Endodermal cell (in vitro differentiated cells): Measurements from ENCODE around the gene DOCK10. TPM values are rescaled to one million over a fixed set of nuclear protein-coding genes. Genes with fewer than 3 reads are reported as not detected.

Experiments used
- DNase-seq: peaks from one replicate; pipeline ENCODE4 v3.0.0-alpha.2; 2017
- H3K27ac ChIP-seq: 2 replicates; pipeline ENCODE4 v1.5.1; 2013; ENCODE audit warnings: mild to moderate bottlenecking, low read depth, low read length, moderate library complexity
- H3K27me3 ChIP-seq: 2 replicates; pipeline ENCODE4 v1.6.1; 2013; ENCODE audit warnings: mild to moderate bottlenecking, low read length, moderate library complexity; ENCODE audit not compliant: insufficient read depth, control insufficient read depth, poor library complexity, severe bottlenecking
- H3K36me3 ChIP-seq: 2 replicates; pipeline ENCODE4 v1.7.0; 2013; ENCODE audit warnings: mild to moderate bottlenecking, low read length, moderate library complexity; ENCODE audit not compliant: control insufficient read depth, insufficient read depth
- H3K4me1 ChIP-seq: one replicate; pipeline ENCODE4 v1.7.0; 2013; ENCODE audit warnings: low read length; ENCODE audit not compliant: control insufficient read depth, insufficient read depth
- H3K4me3 ChIP-seq: 2 replicates; pipeline ENCODE4 v1.5.1; 2013; ENCODE audit warnings: mild to moderate bottlenecking, low read length, moderate library complexity
- H3K9ac ChIP-seq: 2 replicates; pipeline ENCODE4 v1.6.1; 2013; ENCODE audit warnings: mild to moderate bottlenecking, low read length, moderate library complexity; ENCODE audit not compliant: poor library complexity, severe bottlenecking; ENCODE audit errors: extremely low read depth
- H3K9me3 ChIP-seq: 2 replicates; pipeline ENCODE4 v1.6.1; 2013; ENCODE audit warnings: mild to moderate bottlenecking, low read length, moderate library complexity; ENCODE audit not compliant: control insufficient read depth
- H3K27ac Mint-ChIP-seq: 2 replicates; pipeline ENCODE4 v1.8.0; 2020; ENCODE audit warnings: mixed read lengths
- H3K27me3 Mint-ChIP-seq: 2 replicates; pipeline ENCODE4 v1.8.0; 2021; ENCODE audit warnings: mild to moderate bottlenecking, mixed read lengths; ENCODE audit not compliant: insufficient read depth
- H3K36me3 Mint-ChIP-seq: 2 replicates; pipeline ENCODE4 v1.8.0; 2020; ENCODE audit warnings: low read depth, mixed read lengths
- H3K4me1 Mint-ChIP-seq: 2 replicates; pipeline ENCODE4 v1.8.0; 2020; ENCODE audit warnings: mixed read lengths
- H3K4me3 Mint-ChIP-seq: 2 replicates; pipeline ENCODE4 v1.8.0; 2020; ENCODE audit warnings: mild to moderate bottlenecking, moderate library complexity, mixed read lengths
- H3K9me3 Mint-ChIP-seq: 2 replicates; pipeline ENCODE4 v1.8.0; 2020; ENCODE audit warnings: mild to moderate bottlenecking, mixed read lengths
- WGBS, 2 experiments: methylation state at CpG; one replicate each; pipeline versions ENCODE4 v1.1.5 to v1.1.7; 2013; ENCODE audit warnings: missing lambda C conversion rate in 2 of 2, mixed read lengths in 1 of 2; ENCODE audit not compliant: insufficient coverage in 1 of 2, insufficient read length in 1 of 2; 5-methylcytosine and 5-hydroxymethylcytosine counted together
- total RNA-seq, 2 donors: library from RNA; stranded (reverse); fragmentation: NEBNext Ultra II Directional in 1 of 2; extraction: Animal tissue kit (Norgen Biotek cat#: 25700) in 1 of 2; gene quantifications; 2 replicates in 1 of 2; 3 replicates in 1 of 2; pipeline ENCODE4 v1.2.1, GENCODE V29; 2021
- TF ChIP-seq, protein P1 (sequence below): fragments of 200-600 bp; sonication (generic); conservative IDR thresholded peaks from 2 replicates; pipeline ENCODE4 v1.5.0; 2021; ENCODE audit warnings: antibody characterized with exemption, mild to moderate bottlenecking

DOCK10 gene
- total RNA-seq, 2 donors from 2014 or later, result 0.44 to 1.4 TPM

DNA sequence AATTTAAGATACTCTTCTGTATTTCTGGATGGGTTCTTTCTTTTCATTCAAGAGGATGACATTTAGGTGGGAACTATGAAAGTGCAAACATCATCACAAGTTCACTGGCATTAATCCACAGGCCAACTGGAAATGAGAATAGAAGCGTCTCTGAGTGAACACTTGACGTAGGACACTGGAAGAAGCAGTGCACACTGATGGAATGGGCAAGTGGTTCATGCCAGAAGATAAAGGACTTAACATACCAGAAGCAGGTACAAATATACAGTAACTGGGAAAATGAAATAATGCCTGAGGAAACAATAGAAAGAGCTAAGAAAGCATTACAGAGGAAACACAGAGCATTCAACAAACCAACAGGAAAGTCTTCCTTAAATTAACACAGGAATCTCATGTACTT, 205.2 kb downstream of the DOCK10 start:
- no peak overlapping the region for H3K27ac ChIP-seq
- H3K36me3 ChIP-seq, result no peaks in the 10 kb centered on the region
- Mint-ChIP-seq H3K9me3 (no peaks in the 10 kb centered on the region), H3K4me1 (no peaks in the 10 kb centered on the region), H3K27ac (no peak overlapping the region), H3K27me3 (no peaks in the 10 kb centered on the region), H3K36me3 (no peaks in the 10 kb centered on the region), H3K4me3 (no peak overlapping the region)
- H3K4me3 ChIP-seq, result no peak overlapping the region
- TF ChIP-seq, protein P1, sequence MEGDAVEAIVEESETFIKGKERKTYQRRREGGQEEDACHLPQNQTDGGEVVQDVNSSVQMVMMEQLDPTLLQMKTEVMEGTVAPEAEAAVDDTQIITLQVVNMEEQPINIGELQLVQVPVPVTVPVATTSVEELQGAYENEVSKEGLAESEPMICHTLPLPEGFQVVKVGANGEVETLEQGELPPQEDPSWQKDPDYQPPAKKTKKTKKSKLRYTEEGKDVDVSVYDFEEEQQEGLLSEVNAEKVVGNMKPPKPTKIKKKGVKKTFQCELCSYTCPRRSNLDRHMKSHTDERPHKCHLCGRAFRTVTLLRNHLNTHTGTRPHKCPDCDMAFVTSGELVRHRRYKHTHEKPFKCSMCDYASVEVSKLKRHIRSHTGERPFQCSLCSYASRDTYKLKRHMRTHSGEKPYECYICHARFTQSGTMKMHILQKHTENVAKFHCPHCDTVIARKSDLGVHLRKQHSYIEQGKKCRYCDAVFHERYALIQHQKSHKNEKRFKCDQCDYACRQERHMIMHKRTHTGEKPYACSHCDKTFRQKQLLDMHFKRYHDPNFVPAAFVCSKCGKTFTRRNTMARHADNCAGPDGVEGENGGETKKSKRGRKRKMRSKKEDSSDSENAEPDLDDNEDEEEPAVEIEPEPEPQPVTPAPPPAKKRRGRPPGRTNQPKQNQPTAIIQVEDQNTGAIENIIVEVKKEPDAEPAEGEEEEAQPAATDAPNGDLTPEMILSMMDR, result no peak
- 90 to 100% methylated on average over 1 to 2 of the region's 2 CpGs for WGBS, 2 experiments
- H3K9ac ChIP-seq, result no peak overlapping the region
- H3K27me3 ChIP-seq, result no peaks in the 10 kb centered on the region
- DNase-seq, result no peak
- no peaks in the 10 kb centered on the region for H3K4me1 ChIP-seq
- no peaks in the 10 kb centered on the region for H3K9me3 ChIP-seq

DNA sequence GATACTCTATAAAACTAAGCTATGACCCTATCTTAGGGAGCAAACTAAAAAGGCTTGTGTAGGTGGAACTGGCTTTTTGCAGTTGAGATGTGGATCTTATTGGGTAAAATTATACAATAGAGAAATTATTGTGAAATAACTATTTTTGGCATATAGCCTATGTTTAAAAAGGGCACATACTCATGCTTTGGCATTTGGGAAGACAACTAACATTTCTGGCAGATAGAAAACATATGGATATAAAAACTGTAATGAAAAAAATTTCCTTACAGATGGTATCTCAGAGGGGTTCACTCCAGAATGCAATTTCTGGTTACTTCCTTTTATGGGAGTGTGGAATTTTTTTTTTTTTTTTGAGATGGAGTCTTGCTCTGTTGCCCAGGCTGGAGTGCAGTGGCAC, 206.0 kb downstream of the DOCK10 start:
- Mint-ChIP-seq H3K4me1 (no peaks in the 10 kb centered on the region), H3K9me3 (no peaks in the 10 kb centered on the region), H3K36me3 (no peaks in the 10 kb centered on the region), H3K4me3 (no peak overlapping the region), H3K27me3 (no peaks in the 10 kb centered on the region), H3K27ac (no peak overlapping the region)
- Histone ChIP-seq H3K9me3 (no peaks in the 10 kb centered on the region), H3K27ac (no peak overlapping the region), H3K36me3 (no peaks in the 10 kb centered on the region), H3K27me3 (no peaks in the 10 kb centered on the region), H3K4me3 (no peak overlapping the region), H3K4me1 (no peaks in the 10 kb centered on the region), H3K9ac (no peak overlapping the region)
- no peak for DNase-seq
- TF ChIP-seq, protein P1, result no peak

DNA sequence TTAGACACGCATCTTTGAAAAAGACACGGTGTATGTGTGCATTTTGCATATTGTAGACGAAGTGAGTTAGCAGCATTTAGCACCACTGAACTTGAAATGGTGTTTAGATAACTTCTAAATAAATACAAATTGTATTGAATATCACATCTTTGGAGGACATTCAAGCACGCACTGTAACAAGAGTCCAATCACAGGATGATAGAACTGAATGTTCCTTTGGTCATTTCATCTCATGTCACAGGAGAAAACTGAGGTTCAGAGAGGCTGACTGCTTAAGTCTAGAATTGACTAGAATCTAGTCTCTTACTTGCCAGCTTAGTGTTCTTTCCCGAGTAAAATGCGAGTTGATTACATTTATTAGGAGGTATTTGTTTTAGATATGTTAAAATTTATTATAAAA, 206.9 kb downstream of the DOCK10 start:
- Histone ChIP-seq H3K27ac (no peak overlapping the region), H3K9me3 (no peaks in the 10 kb centered on the region), H3K4me3 (no peak overlapping the region), H3K4me1 (no peaks in the 10 kb centered on the region), H3K27me3 (no peaks in the 10 kb centered on the region), H3K9ac (no peak overlapping the region), H3K36me3 (no peaks in the 10 kb centered on the region)
- WGBS, 2 experiments, result 94 to 100% methylated on average over 2 to 6 of the region's 6 CpGs
- Mint-ChIP-seq H3K27me3 (no peaks in the 10 kb centered on the region), H3K4me1 (no peaks in the 10 kb centered on the region), H3K36me3 (no peaks in the 10 kb centered on the region), H3K4me3 (no peak overlapping the region), H3K9me3 (no peaks in the 10 kb centered on the region), H3K27ac (no peak overlapping the region)
- TF ChIP-seq, protein P1, result no peak
- no peak for DNase-seq
